Dermis microvascular lymphatic vessel endothelial cell (primary cell): ENCODE data around the gene IKBKG. TPM values are rescaled to one million over a fixed set of nuclear protein-coding genes. Genes with fewer than 3 reads are reported as not detected.
"Not testable (repeated sequence)": the region's sequence is repeated elsewhere in the genome, so short reads cannot be mapped to it uniquely, and the experiment has no call there.

ENCODE experiments used
- DNase-seq, 2 donors: peaks; one replicate each; pipeline versions ENCODE4 v3.0.0 to v3.0.0-alpha.2; 2010; ENCODE audit warnings: low read depth in 2 of 2
- total RNA-seq: library from RNA; depleted of rRNA; stranded (reverse); fragments of >200 nt; gene quantifications from 2 replicates; pipeline ENCODE4 v1.2.1, GENCODE V29; 2014

The IKBKG gene
- total RNA-seq, result 12.1 and 12.8 TPM in 2 replicates

GRCh38 chrX:154547245-154548027 lies at the start of gene IKBKG:
Gene IKBKG, plus strand, starts transcription at chrX:154547620. Its CDS starts 4,383 bp downstream, at chrX:154552003.
- DNase-seq, result peak; percentile 70 to 91

- not testable (repeated sequence) for DNase-seq
Observed at GRCh38 chrX:154501423-154501822, 46.0 kb upstream of the IKBKG start.

- DNase-seq, result no peak
Observed at GRCh38 chrX:154502098-154502497, 45.3 kb upstream of the IKBKG start.

- no peak for DNase-seq
Observed at GRCh38 chrX:154502989-154503388, 44.4 kb upstream of the IKBKG start.

GRCh38 chrX:154505734-154506133 lies 41.7 kb upstream of the IKBKG start:
- DNase-seq, result peak in 1 of 2 donors; percentile 67

- DNase-seq, result no peak
Observed at GRCh38 chrX:154506483-154507332, 40.7 kb upstream of the IKBKG start.

GRCh38 chrX:154507673-154508383 lies 39.6 kb upstream of the IKBKG start:
- no peak for DNase-seq

GRCh38 chrX:154508384-154508745 lies 39.1 kb upstream of the IKBKG start:
- no peak for DNase-seq

GRCh38 chrX:154509455-154509854 lies 38.0 kb upstream of the IKBKG start:
- DNase-seq, result no peak

GRCh38 chrX:154511761-154512160 lies 35.7 kb upstream of the IKBKG start:
- no peak for DNase-seq

GRCh38 chrX:154512879-154513553 lies 34.4 kb upstream of the IKBKG start:
- DNase-seq, result no peak

GRCh38 chrX:154513716-154514115 lies 33.7 kb upstream of the IKBKG start:
- no peak for DNase-seq

GRCh38 chrX:154515090-154515965 lies 32.1 kb upstream of the IKBKG start:
- peak in 1 of 2 donors; percentile 9 for DNase-seq

GRCh38 chrX:154515966-154516655 lies 31.3 kb upstream of the IKBKG start, which contains the start of gene FAM3A:
Gene FAM3A, minus strand, starts transcription at chrX:154516232. Its CDS starts 460 bp downstream, at chrX:154515772.
- peak; percentile 77 to 92 for DNase-seq

- DNase-seq, result peak; percentile 57 to 79
Observed at GRCh38 chrX:154516656-154517100, 30.7 kb upstream of the IKBKG start.

- no peak for DNase-seq
Observed at GRCh38 chrX:154517101-154517781, 30.2 kb upstream of the IKBKG start.

GRCh38 chrX:154519389-154519788 lies 28.0 kb upstream of the IKBKG start:
- no peak for DNase-seq

GRCh38 chrX:154525606-154526490 lies 21.6 kb upstream of the IKBKG start:
- no peak for DNase-seq
